ENCODE data around the gene SASH1. TPM values are rescaled to one million over a fixed set of nuclear protein-coding genes. Genes with fewer than 3 reads are reported as not detected.

Gene SASH1
- total and polyA plus RNA-seq, 2 of the 8 experiments (the other 6 are each of a cell fraction or from before 2014, with no cell fraction given): 6.0 to 20.2 TPM

DNA sequence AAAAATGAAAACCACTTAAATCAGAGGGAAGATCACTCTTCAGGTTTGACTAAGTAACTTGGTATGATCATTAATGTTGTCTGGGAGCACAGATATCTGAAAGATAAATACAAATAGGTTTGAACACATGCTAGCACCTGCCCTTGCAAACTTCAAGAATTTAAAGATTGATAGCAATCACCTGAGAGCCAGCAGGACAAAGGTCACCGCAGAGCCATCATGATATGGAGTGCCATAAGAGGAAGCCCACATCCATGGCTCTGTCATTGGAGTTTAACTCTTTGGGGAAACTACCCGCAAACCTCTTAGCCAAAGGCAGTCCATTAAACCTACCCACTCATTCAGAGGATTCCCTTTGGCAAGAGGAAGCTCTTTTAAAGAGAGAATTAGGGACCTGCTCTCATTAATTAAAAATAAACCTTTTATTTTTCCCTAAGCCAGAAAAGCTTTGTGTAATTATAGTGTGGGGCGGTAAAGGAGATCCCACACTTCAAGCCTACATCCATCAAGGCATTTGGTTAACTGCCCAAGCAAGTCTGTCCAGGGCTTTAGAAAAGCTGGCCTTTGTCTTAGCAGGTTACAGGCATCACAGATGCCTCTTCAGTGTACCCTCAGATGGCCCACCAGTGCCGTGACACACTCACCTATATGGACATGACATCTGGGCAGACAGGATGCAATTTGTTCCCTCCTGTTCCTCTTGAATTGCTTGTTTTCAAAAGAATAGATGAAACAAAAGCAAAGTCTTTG lies 73.0 kb downstream of the SASH1 start:
- Histone ChIP-seq H3K27me3 (replicated peaks in 1 of 4; ENCODE audit: control insufficient read depth in 3 of 4, extremely low read depth in 1 of 4, insufficient read depth in 3 of 4, low read length in 3 of 4) (no peaks in the 10 kb centered on the region), H3K79me2 (ENCODE audit: control insufficient read depth in 1 of 2, insufficient read depth in 2 of 2, low read length in 2 of 2) (peaks cover 0 to 8% of the 10 kb centered on the region in 2 experiments; a peak in 1 of 4 replicates), H2AK5ac (ENCODE audit: low read depth, low read length) (no peak overlapping the region), H4K20me1 (replicated peaks in 1 of 2; ENCODE audit: control insufficient read depth in 1 of 2, insufficient read depth in 2 of 2, low read length in 2 of 2) (peaks cover 0 to 3% of the 10 kb centered on the region in 2 experiments), H3K79me1 (ENCODE audit: low read depth, low read length) (no peaks in the 10 kb centered on the region; the same call in 1 of the 2 replicates), H3K56ac (replicated peaks; ENCODE audit: insufficient read length, low read depth, low read length) (no peak overlapping the region), H3K4ac (replicated peaks; ENCODE audit: insufficient read length, low read depth, low read length) (no peak overlapping the region), H4K91ac (replicated peaks; ENCODE audit: insufficient read length, low read length) (no peak overlapping the region), H3K36me3 (ENCODE audit: control insufficient read depth in 2 of 4, insufficient read depth in 4 of 4, low read length in 3 of 4) (no peaks in the 10 kb centered on the region), H3K9me3 (ENCODE audit: insufficient read depth in 2 of 2, low read depth in 1 of 2, low read length in 1 of 2) (no peaks in the 10 kb centered on the region), H3K18ac (ENCODE audit: extremely low read depth, low read length) (no peak overlapping the region), H2AFZ (ENCODE audit: low read length) (no peak overlapping the region), H3K4me3 (ENCODE audit: extremely low read depth in 1 of 4, insufficient read depth in 2 of 4, low read depth in 3 of 4, low read length in 4 of 4) (no peak overlapping the region), H3K23me2 (ENCODE audit: low read depth, low read length) (peaks cover 1% of the 10 kb centered on the region; the same call in 1 of the 2 replicates), H4K5ac (ENCODE audit: insufficient read length, low read depth, low read length) (no peak overlapping the region), H2BK5ac (ENCODE audit: low read depth, low read length) (no peak overlapping the region), H3K14ac (ENCODE audit: insufficient read length) (no peak overlapping the region), H3K23ac (ENCODE audit: insufficient read length) (no peak overlapping the region), H3K4me1 (replicated peaks in 1 of 4; ENCODE audit: control insufficient read depth in 3 of 4, insufficient read depth in 4 of 4, low read length in 3 of 4) (peaks cover 0 to 10% (median 3%) of the 10 kb centered on the region in 4 experiments; a peak in 3 of 7 replicates), H3K27ac (ENCODE audit: low read depth, low read length) (no peak overlapping the region), H2BK15ac (ENCODE audit: low read length) (no peak overlapping the region), H3K9ac (replicated peaks in 1 of 4; ENCODE audit: extremely low read depth in 1 of 4, low read depth in 3 of 4, low read length in 3 of 4) (no peak overlapping the region), H2BK20ac (ENCODE audit: low read length) (no peak overlapping the region), H4K8ac (ENCODE audit: extremely low read depth, insufficient read depth, low read length) (no peak overlapping the region), H2BK120ac (replicated peaks; ENCODE audit: low read depth, low read length) (no peak overlapping the region), H2BK12ac (ENCODE audit: low read depth, low read length) (no peak overlapping the region), H3K4me2 (ENCODE audit: insufficient read depth in 1 of 2, low read depth in 2 of 2, low read length in 2 of 2) (no peak overlapping the region)
- POLR2A ChIA-PET (ENCODE audit: partially characterized antibody): interaction anchor here (0.9 kb wide), 1 partner anchor 10 kb away, joined by 3 read pairs; no protein-coding TSS in a partner anchor
- 87% methylated on average over 4 of the region's 4 CpGs; no CpG with 5 or more reads in 1 of the 2 experiments for WGBS, 2 experiments (ENCODE audit: extremely low coverage in 1 of 2, insufficient coverage in 1 of 2, insufficient read length in 1 of 2, insufficient replicate concordance in 2 of 2, low coverage in 1 of 2, low lambda C conversion rate in 2 of 2, missing lambda C conversion rate in 1 of 2)
- CTCF ChIA-PET (ENCODE audit: partially characterized antibody): interaction anchor here (0.8 kb wide), 1 partner anchor 239 kb away, joined by 3 read pairs; no protein-coding TSS in a partner anchor
- no peak for FAIRE-seq
- no peak for DNase-seq (ENCODE audit: low read depth in 1 of 2, low spot score in 2 of 2)
- TF ChIP-seq HDAC6 (IDR thresholded peaks at IDR 0.05; ENCODE audit: low read depth, low read length): no peak
- no peak for TF ChIP-seq NRF1 (IDR thresholded peaks at IDR 0.05; ENCODE audit: low read depth, low read length)
- TF ChIP-seq, protein P1, sequence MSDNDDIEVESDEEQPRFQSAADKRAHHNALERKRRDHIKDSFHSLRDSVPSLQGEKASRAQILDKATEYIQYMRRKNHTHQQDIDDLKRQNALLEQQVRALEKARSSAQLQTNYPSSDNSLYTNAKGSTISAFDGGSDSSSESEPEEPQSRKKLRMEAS (IDR thresholded peaks at IDR 0.05): no peak
- TF ChIP-seq RBBP5 (IDR thresholded peaks at IDR 0.05; ENCODE audit: borderline replicate concordance, low read depth, low read length): no peak
- no peak for TF ChIP-seq SAP30 (IDR thresholded peaks at IDR 0.05; ENCODE audit: insufficient read depth, insufficient replicate concordance, low read length)
- TF ChIP-seq, protein P2, sequence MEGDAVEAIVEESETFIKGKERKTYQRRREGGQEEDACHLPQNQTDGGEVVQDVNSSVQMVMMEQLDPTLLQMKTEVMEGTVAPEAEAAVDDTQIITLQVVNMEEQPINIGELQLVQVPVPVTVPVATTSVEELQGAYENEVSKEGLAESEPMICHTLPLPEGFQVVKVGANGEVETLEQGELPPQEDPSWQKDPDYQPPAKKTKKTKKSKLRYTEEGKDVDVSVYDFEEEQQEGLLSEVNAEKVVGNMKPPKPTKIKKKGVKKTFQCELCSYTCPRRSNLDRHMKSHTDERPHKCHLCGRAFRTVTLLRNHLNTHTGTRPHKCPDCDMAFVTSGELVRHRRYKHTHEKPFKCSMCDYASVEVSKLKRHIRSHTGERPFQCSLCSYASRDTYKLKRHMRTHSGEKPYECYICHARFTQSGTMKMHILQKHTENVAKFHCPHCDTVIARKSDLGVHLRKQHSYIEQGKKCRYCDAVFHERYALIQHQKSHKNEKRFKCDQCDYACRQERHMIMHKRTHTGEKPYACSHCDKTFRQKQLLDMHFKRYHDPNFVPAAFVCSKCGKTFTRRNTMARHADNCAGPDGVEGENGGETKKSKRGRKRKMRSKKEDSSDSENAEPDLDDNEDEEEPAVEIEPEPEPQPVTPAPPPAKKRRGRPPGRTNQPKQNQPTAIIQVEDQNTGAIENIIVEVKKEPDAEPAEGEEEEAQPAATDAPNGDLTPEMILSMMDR (IDR thresholded peaks at IDR 0.05; ENCODE audit: control extremely low read depth in 1 of 3, insufficient read depth in 1 of 3, low read depth in 1 of 3, low read length in 3 of 3): no peak
- no peak for TF ChIP-seq RAD21 (IDR thresholded peaks at IDR 0.05 in 1 of 2, conservative IDR thresholded peaks at IDR 0.05 in 1 of 2; ENCODE audit: low read depth in 2 of 2, low read length in 2 of 2)
- no peak for TF ChIP-seq CEBPB (IDR thresholded peaks at IDR 0.05; ENCODE audit: low read depth, low read length)

Measured in H1 (cell line).